Mesenteric fat pad (tissue), 1 donor: ENCODE results near the gene SMARCD3. TPM values are rescaled to one million over a fixed set of nuclear protein-coding genes. Genes with fewer than 3 reads are reported as not detected.

Source experiments
- DNase-seq: peaks from one replicate; pipeline ENCODE4 v3.0.0-alpha.2; 2020; ENCODE audit warnings: low spot score
- total RNA-seq: library from RNA; stranded (reverse); fragmentation: NEBNext Ultra II Directional; extraction: Animal tissue kit (Norgen Biotek cat#: 25700); gene quantifications from one replicate; pipeline ENCODE4 v1.2.1, GENCODE V29; 2021
- donor health status: DM: yes; HTN: yes; CAD: no.

SMARCD3 gene
- total RNA-seq, 1 donor from 2014 or later = 36.5 TPM

DNA sequence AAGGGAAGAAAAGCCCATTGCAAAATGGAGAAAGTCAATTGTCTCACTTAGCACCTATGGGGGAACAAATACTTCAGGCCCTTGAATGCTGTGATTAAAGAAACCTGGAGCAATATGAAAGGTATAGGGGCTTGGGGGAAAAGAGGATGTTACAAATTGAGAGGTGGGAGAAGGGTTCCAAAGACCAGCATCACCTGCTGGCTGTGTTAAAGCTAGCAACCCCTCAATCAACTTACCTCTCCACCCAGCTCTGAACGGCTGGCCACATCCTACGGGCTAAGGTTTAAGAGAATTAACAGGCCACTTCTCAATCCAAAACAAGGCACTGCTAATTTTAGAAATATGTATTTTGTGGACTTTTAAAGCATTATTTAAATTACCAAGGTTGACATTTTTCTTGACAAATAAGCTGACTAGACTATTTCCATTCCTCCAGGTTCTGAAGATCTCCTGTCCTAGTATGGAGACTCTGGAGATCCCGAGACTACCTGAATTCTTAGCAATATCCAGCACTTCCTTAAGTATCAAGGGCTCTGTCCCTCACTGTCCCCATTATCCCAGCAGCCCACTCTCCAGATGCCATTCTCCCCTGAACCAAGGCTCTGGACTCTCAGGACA is 37.2 kb downstream of the SMARCD3 start:
- DNase-seq = no peak

DNA sequence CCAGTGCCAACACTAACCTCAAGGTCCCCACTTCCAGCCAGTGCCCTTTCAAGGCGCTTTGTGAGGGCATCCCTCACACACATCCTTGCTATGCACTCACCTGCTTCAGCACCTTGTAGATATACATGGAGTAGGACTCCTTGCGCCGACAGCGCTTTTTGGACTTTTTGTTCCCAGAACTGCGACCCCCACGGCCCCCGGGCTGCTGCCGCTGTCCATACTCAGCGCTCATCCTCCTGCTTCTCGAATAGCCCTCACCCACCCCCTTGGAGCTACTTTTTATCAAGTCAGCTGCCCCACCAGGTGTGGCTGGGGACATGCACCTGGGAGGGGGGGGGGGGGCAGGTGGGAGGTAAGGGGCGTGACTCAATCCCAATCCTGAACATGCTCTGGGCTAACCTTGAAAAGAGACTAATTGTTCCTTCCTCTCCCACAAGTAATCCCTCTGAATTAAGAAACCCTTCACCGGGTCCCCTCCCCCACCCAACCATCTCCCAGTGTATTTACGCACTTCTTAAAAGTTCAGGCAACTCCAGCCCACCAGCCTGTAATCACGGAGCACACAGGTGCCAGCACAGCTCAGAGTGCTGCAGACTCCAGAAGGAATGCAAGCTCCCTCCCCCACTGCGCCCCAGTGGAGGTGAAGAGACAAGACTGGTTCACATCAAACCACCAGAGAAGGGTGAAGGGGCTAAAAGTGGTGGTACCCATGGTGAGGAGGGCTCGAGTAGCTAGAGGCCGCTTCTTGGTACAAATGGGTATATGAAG is 38.2 kb downstream of the SMARCD3 start, which contains the start of gene H2BK1:
H2BK1 (minus strand) TSS at position 402 of the 768 bp plus-strand sequence; CDS start at position 232, 170 bp downstream.
- no peak for DNase-seq

DNA sequence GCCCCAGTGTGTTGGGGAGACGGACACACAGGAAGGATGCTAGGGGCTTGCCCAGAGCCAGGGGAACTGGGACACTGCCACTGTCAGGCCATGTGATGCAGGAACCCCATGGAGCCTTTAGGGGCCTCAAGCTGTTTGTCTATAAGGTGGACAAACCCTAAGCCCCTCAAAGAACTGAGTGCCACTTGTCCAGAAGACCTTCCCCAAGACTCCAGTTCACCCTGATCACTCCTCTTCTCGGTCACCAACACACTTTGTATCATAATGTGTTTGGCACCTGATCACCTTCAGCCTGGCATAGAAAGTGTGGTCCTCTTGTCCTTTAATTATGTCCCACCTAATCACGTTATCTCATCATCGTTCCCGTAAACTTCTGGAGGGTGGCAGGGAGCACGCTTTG is 38.9 kb downstream of the SMARCD3 start:
- DNase-seq = no peak

DNA sequence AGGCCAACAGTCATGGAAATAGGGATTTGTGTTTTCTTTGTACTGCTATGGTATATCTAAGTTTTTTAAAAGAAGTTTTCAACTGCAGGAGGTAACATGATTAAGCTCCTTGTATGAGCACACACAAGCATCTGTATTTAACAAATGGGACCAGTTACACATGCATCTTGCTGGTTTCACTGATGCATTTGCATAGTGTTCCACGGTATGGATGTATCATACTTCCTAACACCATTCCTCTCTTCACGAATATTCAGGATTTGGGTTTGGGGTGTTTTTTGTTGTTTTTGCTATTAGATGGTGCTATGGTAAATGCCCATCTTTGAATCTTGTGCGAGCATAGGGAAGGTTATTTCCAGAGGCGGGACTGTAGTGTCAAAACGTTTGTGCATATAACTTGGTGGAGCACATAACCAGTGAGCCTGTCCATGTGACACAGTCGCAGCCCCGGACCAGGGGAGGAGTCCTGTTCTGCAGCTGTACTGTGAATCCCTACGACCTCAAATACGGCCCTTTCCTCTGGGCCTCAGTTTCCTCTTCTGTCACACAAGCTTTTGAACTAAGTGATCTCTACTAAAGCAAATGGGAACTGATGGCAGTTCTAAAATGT is 40.1 kb downstream of the SMARCD3 start:
- no peak for DNase-seq

DNA sequence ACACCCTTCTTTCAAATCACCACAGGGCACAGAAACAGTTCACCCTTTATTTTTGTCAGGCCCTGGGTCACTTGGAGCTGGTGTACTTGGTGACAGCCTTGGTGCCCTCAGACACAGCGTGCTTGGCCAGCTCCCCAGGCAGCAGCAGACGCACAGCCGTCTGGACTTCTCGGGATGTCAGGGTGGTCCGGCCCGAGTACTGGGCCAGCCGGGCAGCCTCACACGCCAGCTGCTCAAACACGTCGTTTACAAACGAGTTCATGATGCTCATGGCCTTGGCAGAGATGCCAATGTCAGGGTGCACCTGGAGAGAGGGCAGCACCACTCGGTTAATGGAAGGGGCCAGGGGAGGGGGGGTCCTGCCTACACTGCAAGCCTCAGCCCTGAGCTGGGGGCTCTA is 40.7 kb downstream of the SMARCD3 start:
- DNase-seq = no peak

DNA sequence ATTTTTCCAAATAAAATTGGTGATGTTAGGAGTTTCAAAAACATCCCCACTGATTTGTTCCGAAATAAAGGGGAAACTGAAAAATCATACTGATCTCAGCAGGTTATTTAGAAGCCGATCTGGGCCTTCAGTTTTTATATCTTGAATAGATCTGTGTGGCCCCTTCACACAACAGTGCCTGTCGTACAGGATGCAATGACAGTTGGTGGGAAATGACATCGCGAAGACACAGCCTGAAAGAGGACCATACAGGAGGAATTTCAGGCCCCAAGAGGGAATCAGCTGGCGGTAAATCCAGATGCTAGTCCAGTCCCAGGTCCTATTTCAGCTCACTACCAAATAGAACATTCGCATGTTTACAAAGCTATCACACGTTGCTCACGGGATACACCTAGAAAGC is 41.2 kb downstream of the SMARCD3 start:
- DNase-seq = no peak

DNA sequence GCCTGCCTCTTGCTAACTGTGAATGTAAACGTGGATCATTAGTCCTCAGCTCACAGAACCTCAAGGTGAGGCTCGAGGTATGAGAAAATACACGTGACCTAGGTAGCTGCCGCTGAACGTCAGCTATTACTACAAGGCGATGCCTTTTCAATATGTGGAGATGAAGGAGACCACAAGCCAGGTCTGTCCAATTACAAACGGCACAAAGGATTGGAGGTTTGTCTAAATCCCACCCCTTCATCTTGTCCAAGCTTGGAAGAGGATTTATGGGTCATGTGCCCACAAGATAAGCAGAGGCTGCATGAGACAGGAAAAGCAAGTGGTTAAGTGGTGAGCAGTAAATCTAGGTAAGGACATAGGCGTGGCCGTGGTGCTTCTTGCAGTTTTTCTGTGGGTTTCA is 41.6 kb downstream of the SMARCD3 start:
- no peak for DNase-seq

DNA sequence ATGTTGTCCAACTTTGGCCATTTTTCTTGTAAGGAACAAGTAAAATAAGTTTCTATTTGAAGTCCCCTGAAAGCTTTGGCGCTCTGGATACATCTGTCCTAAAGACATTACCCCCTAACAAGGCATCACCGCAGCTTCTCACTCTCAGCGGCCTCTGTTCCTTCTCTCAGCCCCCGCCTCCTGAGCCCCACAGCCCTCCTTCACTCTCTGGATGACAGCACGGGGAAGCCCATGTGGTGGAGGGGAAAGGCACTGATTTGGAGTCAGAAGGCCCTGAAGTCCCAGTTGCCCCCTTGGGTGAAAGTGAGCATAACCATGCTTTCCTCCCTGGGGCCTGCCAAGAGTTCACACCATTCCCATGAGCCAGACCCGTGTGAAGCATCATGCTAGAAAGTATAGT is 42.8 kb downstream of the SMARCD3 start:
- no peak for DNase-seq

DNA sequence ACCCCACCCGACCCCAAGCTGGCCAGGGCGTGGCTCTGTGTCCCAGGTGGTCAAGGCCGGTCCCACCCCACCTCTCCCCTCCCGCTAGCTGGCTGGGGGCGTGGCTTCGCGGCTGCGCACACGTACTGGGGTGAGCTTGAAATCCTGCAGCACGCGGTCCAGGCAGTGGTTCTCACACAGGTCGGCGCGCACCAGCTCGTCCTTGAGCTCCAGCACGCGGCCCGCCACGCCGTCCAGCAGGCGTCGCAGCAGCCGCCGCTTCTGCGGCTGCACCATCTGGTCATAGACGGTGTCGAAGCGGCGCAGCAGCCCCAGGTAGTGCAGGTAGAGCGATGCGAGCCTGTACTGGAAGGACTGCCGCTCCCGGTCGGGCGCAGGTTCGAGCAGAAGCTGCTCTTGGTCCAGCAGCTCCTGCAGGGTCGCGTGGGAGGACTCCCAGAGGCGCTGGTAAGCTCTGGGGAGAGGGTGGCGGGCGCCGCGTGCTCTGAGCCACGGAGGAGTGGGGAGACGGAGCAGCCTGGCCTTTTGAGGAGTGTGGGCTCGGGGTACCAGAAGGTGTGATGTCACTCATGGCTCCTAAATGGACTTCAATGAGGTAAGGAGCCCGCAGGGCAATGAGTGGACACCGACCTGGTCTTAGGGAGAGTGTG is 44.0 kb downstream of the SMARCD3 start:
- no peak for DNase-seq

DNA sequence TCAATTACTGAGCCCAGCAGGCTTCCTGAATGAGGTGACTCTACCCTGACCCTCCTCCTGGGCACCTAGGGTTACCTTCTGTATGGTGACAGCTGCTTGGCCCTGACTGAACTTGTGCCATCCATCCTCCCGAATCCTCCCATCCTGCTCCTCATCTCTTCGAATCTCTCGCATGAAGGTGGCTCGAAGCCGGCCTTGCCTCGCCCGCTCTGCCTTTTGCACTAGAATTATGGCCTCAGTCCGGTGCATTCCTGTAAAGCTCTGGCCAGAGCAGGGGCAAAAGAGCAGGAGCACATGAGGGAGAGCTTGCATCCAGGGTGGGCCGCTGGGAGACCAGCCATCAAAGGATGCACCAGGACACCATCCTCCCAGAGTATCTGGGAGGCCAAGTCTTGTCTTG is 45.7 kb downstream of the SMARCD3 start:
- no peak for DNase-seq

DNA sequence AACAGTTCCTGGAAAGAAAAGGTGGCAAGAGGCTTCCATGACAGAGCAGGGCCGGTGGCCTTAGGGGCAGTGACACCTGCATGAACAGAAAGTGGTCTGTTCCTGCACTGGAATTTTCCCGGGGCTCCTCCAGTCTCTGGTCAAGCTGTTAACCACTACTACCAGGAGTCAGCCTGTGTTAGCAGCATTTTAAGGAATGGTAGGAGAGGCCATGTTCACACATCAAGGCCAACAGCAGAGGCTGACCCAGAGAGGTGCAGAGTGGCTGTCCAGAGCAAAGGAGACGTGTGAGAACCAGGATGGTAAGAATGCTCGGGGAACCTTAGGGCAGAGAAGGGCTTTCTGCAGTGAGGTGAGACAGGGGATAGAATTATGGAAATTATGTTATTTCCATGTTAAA is 46.7 kb downstream of the SMARCD3 start:
- no peak for DNase-seq

DNA sequence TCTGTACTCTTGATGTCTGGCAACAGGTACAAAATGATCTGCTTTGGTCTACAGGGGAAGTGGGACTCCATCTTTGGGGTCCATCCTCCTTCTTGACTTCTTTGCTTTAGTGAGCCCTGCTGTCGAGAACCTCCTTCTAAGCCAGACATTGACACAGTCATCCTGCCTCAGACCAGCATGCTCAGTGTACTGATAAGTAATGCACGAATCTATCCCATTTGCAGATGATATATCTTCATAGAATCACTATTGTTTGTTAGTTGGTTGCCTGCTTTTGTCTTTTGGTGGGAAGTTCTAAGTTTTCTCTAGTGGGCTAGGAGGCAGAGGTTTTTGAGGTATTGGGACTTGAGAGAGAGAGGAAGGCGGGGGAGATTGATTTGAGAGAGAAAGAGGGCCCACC is 47.1 kb downstream of the SMARCD3 start:
- DNase-seq = no peak

DNA sequence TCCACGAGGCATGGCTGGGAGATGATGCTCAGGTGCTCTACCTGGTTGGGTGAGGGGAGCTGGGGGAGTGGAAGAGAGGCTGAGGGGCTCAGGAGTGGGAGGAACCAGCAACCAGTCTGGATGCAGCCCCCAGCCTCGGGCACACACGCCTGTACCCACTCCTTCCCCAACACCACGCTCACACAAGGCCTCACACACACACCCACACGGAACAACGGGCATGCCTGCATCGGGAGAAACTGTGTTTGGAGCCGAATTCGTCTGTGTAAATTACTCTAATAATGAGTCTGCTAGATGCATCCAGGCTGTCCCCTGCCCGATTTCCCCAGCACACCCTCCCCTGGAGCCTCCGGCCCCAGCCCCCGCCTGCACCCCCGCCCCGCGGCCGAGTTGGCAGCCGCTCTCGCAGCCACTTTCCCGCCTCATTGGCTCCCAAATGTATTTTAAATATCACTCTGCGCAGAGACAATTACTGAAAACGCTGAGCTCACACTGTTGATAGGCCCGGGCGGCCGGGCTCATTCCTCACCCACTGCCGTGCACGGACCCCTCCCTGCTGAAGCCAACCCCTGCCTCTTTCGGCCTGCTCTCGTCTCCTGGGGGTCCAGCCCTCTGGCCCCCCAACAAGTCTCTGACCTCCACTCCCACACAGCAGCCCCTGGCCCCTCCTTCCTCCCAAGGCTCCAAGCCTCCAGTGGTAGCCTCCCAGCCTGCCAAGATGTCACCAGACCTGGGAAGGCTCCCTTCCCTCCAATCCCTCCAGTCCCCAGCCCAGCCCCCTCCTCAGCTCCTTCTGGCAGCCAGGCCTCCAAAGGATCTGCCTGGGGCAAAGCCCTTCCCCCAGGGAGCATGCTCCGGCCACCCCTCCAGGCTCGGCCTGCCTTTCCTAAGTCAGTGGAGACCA is 49.3 kb downstream of the SMARCD3 start:
- no peak for DNase-seq

DNA sequence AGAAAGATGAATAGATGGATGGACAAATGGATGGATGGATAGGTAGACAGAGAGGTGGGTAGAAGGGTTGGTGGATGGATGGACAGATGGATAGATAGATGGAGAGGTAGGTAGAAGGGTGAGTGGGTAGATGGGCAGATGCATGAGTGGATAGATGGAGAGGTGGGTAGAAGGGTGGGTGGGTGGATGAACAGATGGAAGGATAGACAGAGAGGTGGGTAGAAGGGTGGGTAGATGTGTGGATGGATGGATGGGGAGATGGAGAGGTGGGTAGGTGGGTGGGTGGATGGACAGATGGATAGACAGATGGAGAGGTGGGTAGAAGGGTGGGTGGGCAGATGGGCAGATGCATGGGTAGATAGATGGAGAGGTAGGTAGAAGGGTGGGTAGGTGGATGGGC is 50.6 kb downstream of the SMARCD3 start:
- DNase-seq = no peak

DNA sequence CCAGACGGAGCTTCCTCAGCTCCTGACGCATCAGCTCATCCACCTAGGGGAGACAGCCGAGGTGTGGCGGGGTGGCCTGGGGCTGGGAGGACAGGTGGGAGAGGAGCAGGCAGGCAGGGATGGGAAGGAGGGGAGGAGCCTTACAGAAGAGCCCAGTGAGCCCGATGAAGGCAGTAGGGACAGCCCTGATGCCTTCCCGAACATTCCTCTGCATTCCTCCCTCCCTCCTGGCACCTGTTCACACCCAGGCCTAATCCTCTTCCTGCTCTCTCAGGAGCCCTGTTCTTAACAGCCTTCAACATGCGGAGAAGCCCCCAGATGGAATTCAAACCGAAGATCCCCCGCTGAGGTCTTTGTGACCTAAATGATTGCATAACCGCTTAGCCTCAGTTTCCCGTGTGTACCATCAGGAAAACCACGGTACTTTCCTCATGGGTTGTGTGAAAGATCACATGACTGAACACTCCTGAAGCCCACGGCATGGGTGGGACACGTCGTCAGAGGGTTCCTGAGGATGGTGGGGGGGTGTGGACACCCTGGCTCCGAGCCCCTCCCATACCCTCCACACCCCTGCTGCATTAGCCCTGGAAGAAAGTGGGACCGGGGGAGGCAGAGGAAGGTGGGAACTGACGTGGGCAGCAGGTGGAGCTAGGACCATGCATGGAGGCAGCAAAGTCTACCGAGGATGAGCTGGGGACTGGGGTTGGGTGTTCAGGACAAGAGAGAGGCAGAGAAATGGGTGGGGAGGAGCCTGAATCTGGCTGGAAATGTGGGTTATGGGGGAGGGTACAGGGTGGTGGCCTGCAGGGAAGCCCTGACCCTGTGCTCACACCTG is 52.7 kb downstream of the SMARCD3 start:
- DNase-seq = no peak

DNA sequence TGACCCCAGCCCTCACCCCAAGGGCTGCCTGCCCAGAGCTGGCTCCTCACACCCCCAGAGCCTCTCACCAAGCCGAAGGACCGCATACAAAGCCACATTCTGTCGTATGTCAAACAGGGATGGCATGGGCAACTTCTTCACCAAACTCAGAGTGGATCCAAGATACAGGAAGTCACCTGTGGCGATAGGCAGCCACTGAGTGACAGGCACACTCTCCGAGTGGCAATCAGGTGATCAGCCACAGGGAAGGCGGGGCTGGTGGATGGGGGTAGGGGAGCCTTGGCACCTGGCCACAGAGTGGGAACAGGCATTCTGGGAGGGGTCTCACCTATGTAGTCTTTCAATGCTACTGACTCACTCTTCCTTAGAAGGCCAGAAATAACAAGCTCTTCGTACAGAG is 54.3 kb downstream of the SMARCD3 start:
- no peak for DNase-seq

DNA sequence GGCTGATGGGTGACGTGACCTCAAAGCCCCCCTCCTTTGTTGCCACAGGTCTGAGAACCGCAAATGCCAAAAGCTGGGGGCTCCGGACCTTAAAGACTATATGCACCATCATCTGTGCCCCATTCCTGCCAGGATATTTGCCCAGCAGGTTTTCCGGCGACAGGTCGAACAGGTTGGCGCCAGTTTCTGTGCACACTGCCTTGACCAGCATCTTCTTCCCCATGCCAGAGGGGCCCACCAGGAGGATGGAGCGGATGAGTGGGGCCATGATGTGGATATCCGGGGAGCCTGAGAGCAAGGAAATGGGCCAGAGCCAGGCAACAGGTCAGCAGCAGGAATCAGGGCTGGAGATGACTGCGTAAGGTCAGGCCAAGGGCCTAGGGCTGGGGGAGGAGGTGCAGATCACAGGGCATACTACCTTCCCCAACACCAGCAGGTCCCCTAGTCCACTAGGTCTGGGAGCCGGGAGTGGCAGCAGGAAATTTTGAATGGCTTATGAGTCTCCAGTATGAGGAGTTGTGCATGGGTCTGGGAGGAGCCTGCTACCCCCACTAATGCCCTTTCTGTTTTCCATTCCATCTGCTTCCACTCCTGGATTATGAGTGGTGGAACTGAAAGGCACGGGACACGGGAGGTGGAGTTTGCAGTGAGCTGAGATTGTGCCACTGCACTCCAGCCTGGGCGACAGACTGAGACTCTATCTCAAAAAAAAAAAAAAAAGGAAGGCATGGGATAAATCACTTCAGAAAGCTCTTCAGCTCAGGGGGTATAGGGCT is 55.1 kb downstream of the SMARCD3 start:
- DNase-seq = no peak

DNA sequence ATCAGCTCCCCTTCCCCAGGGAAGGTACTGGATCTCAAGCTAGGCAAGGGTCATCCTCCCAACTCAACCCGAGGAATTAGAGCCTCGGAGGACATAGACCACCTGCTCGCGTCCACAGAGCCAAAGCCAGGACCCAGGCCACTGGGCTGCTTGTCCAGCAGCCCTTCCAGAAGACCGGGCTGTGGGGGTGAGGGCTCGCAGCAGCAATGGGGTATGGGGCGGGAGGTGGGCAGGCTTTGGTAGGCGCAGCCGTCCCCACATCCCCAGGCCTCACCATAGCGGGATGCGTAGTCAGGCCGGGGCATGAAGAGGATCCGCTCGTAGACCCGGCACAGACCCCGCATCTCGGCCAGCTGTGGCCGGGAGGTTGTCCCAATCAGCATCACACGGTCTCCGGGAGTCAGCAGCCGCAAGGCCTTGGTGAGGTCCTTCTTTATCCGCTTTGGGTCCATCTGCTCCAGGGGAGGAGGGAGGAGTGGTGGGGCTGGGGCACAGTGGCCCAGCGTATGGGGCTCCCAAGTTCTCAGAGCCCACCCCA is 56.4 kb downstream of the SMARCD3 start:
- DNase-seq = no peak

DNA sequence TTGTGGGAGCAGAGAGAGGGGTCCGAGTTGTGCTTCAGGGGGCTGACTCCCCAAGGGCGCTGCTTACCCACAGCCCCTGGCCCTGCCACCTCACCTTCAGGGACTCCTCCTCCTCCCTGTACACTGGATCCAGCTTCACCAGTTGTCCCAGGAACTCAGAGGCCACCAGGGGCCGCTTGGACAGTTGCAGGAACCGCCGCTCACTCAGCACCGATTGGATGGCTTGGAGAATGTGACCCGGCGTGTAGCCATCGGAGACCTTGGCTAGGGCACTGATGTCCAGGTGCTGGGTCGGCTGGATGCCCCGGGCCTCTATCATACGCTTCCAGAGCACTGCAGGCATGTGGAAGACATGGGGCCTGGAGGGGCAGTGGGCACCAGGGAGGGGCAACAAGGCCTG is 57.0 kb downstream of the SMARCD3 start:
- no peak for DNase-seq
